RWPE2 (cell line): ENCODE results near the gene VAPA.

Experiments
- ATAC-seq: fragments of 200-7000 bp; cut with Tn5 transposase; 3 replicates; pipeline ENCODE4 v1.9.1; 2021; ENCODE audit warnings: low read depth
- DNase-seq: peaks from one replicate; pipeline ENCODE4 v3.0.0-alpha.2; 2020; ENCODE audit warnings: low spot score
- H3K27ac ChIP-seq: fragments of 450-650 bp; 2 replicates; pipeline ENCODE4 v1.5.1; 2017; ENCODE audit warnings: mild to moderate bottlenecking; ENCODE audit not compliant: poor library complexity, severe bottlenecking
- H3K27me3 ChIP-seq: fragments of 250-450 bp; sonication (Bioruptor Pico); 2 replicates; pipeline ENCODE4 v1.5.1; 2021; ENCODE audit warnings: mild to moderate bottlenecking, moderate library complexity; ENCODE audit not compliant: insufficient read depth, poor library complexity, severe bottlenecking
- H3K36me3 ChIP-seq: fragments of 250-450 bp; sonication (Bioruptor Pico); 2 replicates; pipeline ENCODE4 v1.5.1; 2020; ENCODE audit warnings: low read depth, mild to moderate bottlenecking, moderate library complexity
- H3K4me1 ChIP-seq: fragments of 250-450 bp; sonication (Bioruptor Pico); 2 replicates; pipeline ENCODE4 v1.5.1; 2021; ENCODE audit warnings: mild to moderate bottlenecking, moderate library complexity; ENCODE audit not compliant: insufficient read depth, poor library complexity, severe bottlenecking
- H3K4me3 ChIP-seq: fragments of 250-450 bp; sonication (Bioruptor Pico); 2 replicates; pipeline ENCODE4 v1.5.1; 2021; ENCODE audit warnings: mild to moderate bottlenecking, moderate library complexity; ENCODE audit not compliant: severe bottlenecking
- H3K9me3 ChIP-seq: fragments of 250-450 bp; sonication (Bioruptor Pico); 2 replicates; pipeline ENCODE4 v1.5.1; 2021; ENCODE audit warnings: mild to moderate bottlenecking, moderate library complexity; ENCODE audit not compliant: severe bottlenecking
- TF ChIP-seq, protein P1 (sequence below): fragments of 450-650 bp; IDR thresholded peaks from one replicate; pipeline ENCODE4 v1.5.1; 2017; ENCODE audit warnings: mild to moderate bottlenecking, moderate library complexity; ENCODE audit not compliant: poor library complexity, severe bottlenecking

The VAPA gene

GRCh38 chr18:9973470-9973869 lies 59.7 kb downstream of the VAPA start:
- Histone ChIP-seq H3K9me3 (peaks cover 10% of the 10 kb centered on the region), H3K4me3 (no peak overlapping the region), H3K27ac (no peak overlapping the region), H3K27me3 (no peaks in the 10 kb centered on the region), H3K4me1 (no peaks in the 10 kb centered on the region), H3K36me3 (no peaks in the 10 kb centered on the region)
- TF ChIP-seq, protein P1, sequence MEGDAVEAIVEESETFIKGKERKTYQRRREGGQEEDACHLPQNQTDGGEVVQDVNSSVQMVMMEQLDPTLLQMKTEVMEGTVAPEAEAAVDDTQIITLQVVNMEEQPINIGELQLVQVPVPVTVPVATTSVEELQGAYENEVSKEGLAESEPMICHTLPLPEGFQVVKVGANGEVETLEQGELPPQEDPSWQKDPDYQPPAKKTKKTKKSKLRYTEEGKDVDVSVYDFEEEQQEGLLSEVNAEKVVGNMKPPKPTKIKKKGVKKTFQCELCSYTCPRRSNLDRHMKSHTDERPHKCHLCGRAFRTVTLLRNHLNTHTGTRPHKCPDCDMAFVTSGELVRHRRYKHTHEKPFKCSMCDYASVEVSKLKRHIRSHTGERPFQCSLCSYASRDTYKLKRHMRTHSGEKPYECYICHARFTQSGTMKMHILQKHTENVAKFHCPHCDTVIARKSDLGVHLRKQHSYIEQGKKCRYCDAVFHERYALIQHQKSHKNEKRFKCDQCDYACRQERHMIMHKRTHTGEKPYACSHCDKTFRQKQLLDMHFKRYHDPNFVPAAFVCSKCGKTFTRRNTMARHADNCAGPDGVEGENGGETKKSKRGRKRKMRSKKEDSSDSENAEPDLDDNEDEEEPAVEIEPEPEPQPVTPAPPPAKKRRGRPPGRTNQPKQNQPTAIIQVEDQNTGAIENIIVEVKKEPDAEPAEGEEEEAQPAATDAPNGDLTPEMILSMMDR: no peak
- DNase-seq: no peak
- no peak; the same call in 2 of the 3 replicates for ATAC-seq

GRCh38 chr18:9974279-9974915 lies 60.6 kb downstream of the VAPA start:
- Histone ChIP-seq H3K27me3 (no peaks in the 10 kb centered on the region), H3K9me3 (peaks cover 10% of the 10 kb centered on the region), H3K4me1 (no peaks in the 10 kb centered on the region), H3K36me3 (no peaks in the 10 kb centered on the region), H3K4me3 (no peak overlapping the region), H3K27ac (no peak overlapping the region)
- TF ChIP-seq, protein P1: no peak
- DNase-seq (no peak), ATAC-seq (no peak)

- TF ChIP-seq, protein P1: no peak
- Histone ChIP-seq H3K36me3 (no peaks in the 10 kb centered on the region), H3K9me3 (peaks cover 10% of the 10 kb centered on the region), H3K4me3 (no peak overlapping the region), H3K4me1 (no peaks in the 10 kb centered on the region), H3K27ac (no peak overlapping the region), H3K27me3 (no peaks in the 10 kb centered on the region)
- no peak for DNase-seq
- ATAC-seq: no peak
These were observed 61.8 kb downstream of the VAPA start for GRCh38 chr18:9975658-9976057.

- H3K9me3 ChIP-seq: no peaks in the 10 kb centered on the region
- no peaks in the 10 kb centered on the region for H3K4me1 ChIP-seq
- DNase-seq (no peak), ATAC-seq (no peak)
- H3K27ac ChIP-seq: no peak overlapping the region
- no peak overlapping the region for H3K4me3 ChIP-seq
- TF ChIP-seq, protein P1: no peak
- no peaks in the 10 kb centered on the region for H3K27me3 ChIP-seq
- H3K36me3 ChIP-seq: no peaks in the 10 kb centered on the region
These were observed 68.9 kb downstream of the VAPA start for GRCh38 chr18:9982711-9983110.

- no peaks in the 10 kb centered on the region for H3K36me3 ChIP-seq
- TF ChIP-seq, protein P1: no peak
- H3K4me3 ChIP-seq: no peak overlapping the region
- H3K4me1 ChIP-seq: no peaks in the 10 kb centered on the region
- no peaks in the 10 kb centered on the region for H3K9me3 ChIP-seq
- DNase-seq (no peak), ATAC-seq (no peak)
- no peaks in the 10 kb centered on the region for H3K27me3 ChIP-seq
- no peak overlapping the region for H3K27ac ChIP-seq
These were observed 70.3 kb downstream of the VAPA start for GRCh38 chr18:9984080-9984479.
